Measurements from ENCODE around the gene FLYWCH1. TPM values are rescaled to one million over a fixed set of nuclear protein-coding genes. Genes with fewer than 3 reads are reported as not detected.

Gene FLYWCH1
- polyA plus RNA-seq, 1 experiment, result 25.4 TPM

- CTCF ChIA-PET, result interaction anchor here (0.6 to 1.1 kb wide), 4 partner anchors 7 to 74 kb away, joined by 3 to 4 read pairs (median 3); no protein-coding TSS in a partner anchor
- TF ChIP-seq CTCF (IDR thresholded peaks at IDR 0.05; ENCODE audit: insufficient read depth, low read depth, low read length), result no peak
- Histone ChIP-seq H3K4me3 (ENCODE audit: low read depth, low read length) (peak overlapping the region; percentile 68), H3K36me3 (ENCODE audit: control insufficient read depth, insufficient read depth, low read length) (no peaks in the 10 kb centered on the region), H3K27me3 (ENCODE audit: control insufficient read depth, insufficient read depth, low read length) (no peaks in the 10 kb centered on the region)
- POLR2A ChIA-PET, result no interaction called here
- DNase-seq (ENCODE audit: low read depth), result no peak
Observed at GRCh38 chr16:2979669-2980226, 68.0 kb downstream of the FLYWCH1 start.

- no peaks in the 10 kb centered on the region for H3K36me3 ChIP-seq (ENCODE audit: control insufficient read depth, insufficient read depth, low read length)
- peak; percentile 46 for DNase-seq (ENCODE audit: low read depth)
- CTCF ChIA-PET, result interaction anchor here (0.6 to 2.3 kb wide), 9 partner anchors 8 to 74 kb away, joined by 3 to 7 read pairs (median 3); no protein-coding TSS in a partner anchor
- POLR2A ChIA-PET, result no interaction called here
- H3K27me3 ChIP-seq (ENCODE audit: control insufficient read depth, insufficient read depth, low read length), result no peaks in the 10 kb centered on the region
- no peak for TF ChIP-seq CTCF (IDR thresholded peaks at IDR 0.05; ENCODE audit: insufficient read depth, low read depth, low read length)
- H3K4me3 ChIP-seq (ENCODE audit: low read depth, low read length), result peak within 1 kb of the TSS; percentile 68
Observed at GRCh38 chr16:2980227-2981176, 68.8 kb downstream of the FLYWCH1 start, which contains the start of gene PKMYT1. PKMYT1 (minus strand) TSS chr16:2980446; CDS start chr16:2979657, 789 bp downstream.

- CTCF ChIA-PET, result interaction anchor here (0.6 to 2.3 kb wide), 6 partner anchors 11 to 48 kb away, joined by 3 to 7 read pairs (median 3); no protein-coding TSS in a partner anchor
- no peak for DNase-seq (ENCODE audit: low read depth)
- no peak for TF ChIP-seq CTCF (IDR thresholded peaks at IDR 0.05; ENCODE audit: insufficient read depth, low read depth, low read length)
- no peaks in the 10 kb centered on the region for H3K36me3 ChIP-seq (ENCODE audit: control insufficient read depth, insufficient read depth, low read length)
- H3K27me3 ChIP-seq (ENCODE audit: control insufficient read depth, insufficient read depth, low read length), result no peaks in the 10 kb centered on the region
- no peak overlapping the region; the same call in 1 of the 2 replicates for H3K4me3 ChIP-seq (ENCODE audit: low read depth, low read length)
- POLR2A ChIA-PET, result no interaction called here
Observed at GRCh38 chr16:2981177-2981898, 69.6 kb downstream of the FLYWCH1 start.

GRCh38 chr16:2981899-2982250 lies 70.1 kb downstream of the FLYWCH1 start:
- CTCF ChIA-PET, result interaction anchor here (0.9 to 2.3 kb wide), 5 partner anchors 10 to 47 kb away, joined by 3 to 8 read pairs (median 4); no protein-coding TSS in a partner anchor
- no peaks in the 10 kb centered on the region for H3K27me3 ChIP-seq (ENCODE audit: control insufficient read depth, insufficient read depth, low read length)
- no peak overlapping the region for H3K4me3 ChIP-seq (ENCODE audit: low read depth, low read length)
- TF ChIP-seq CTCF (IDR thresholded peaks at IDR 0.05; ENCODE audit: insufficient read depth, low read depth, low read length), result no peak
- no peak for DNase-seq (ENCODE audit: low read depth)
- POLR2A ChIA-PET, result no interaction called here
- no peaks in the 10 kb centered on the region for H3K36me3 ChIP-seq (ENCODE audit: control insufficient read depth, insufficient read depth, low read length)

Data from BJ (cell line).